AG09309 (cell line): ENCODE data around the gene GRIP1.

Source experiments
- DNase-seq: peaks from one replicate; pipeline ENCODE4 v3.0.0-alpha.2; 2010; ENCODE audit warnings: low read depth
- H3K4me3 ChIP-seq: 2 replicates; pipeline ENCODE4 v1.5.1; 2011; ENCODE audit warnings: mild to moderate bottlenecking, low read depth, low read length, moderate library complexity; ENCODE audit not compliant: control insufficient read depth
- CTCF ChIP-seq: IDR thresholded peaks from 2 replicates; pipeline ENCODE4 v1.5.1; 2011; ENCODE audit warnings: mild to moderate bottlenecking, low read depth, low read length, inconsistent platforms; ENCODE audit not compliant: insufficient read depth, control insufficient read depth; ENCODE audit errors: missing control alignments

The GRIP1 gene

GRCh38 chr12:66392266-66392915 lies 286.5 kb downstream of the GRIP1 start:
- DNase-seq: no peak
- H3K4me3 ChIP-seq: no peak overlapping the region
- no peak for TF ChIP-seq CTCF

GRCh38 chr12:66388517-66388916 lies 290.4 kb downstream of the GRIP1 start:
- no peak overlapping the region for H3K4me3 ChIP-seq
- DNase-seq: no peak
- TF ChIP-seq CTCF: no peak

- TF ChIP-seq CTCF: no peak
- no peak overlapping the region for H3K4me3 ChIP-seq
- no peak for DNase-seq
Observed at GRCh38 chr12:66387117-66387516, 291.8 kb downstream of the GRIP1 start.

GRCh38 chr12:66380769-66381535 lies 297.9 kb downstream of the GRIP1 start:
- no peak for TF ChIP-seq CTCF
- DNase-seq: no peak
- H3K4me3 ChIP-seq: no peak overlapping the region

- H3K4me3 ChIP-seq: no peak overlapping the region
- TF ChIP-seq CTCF: no peak
- DNase-seq: no peak
Observed at GRCh38 chr12:66379616-66380015, 299.3 kb downstream of the GRIP1 start.

GRCh38 chr12:66375560-66375959 lies 303.3 kb downstream of the GRIP1 start:
- H3K4me3 ChIP-seq: no peak overlapping the region
- no peak for DNase-seq
- TF ChIP-seq CTCF: no peak
